Upper lobe of left lung (tissue), 6 donors: ENCODE measurements around the gene FAXC. TPM values are rescaled to one million over a fixed set of nuclear protein-coding genes. Genes with fewer than 3 reads are reported as not detected.

Experiments
- ATAC-seq, 2 donors: fragments of 200-7000 bp; cut with Tn5 transposase; one replicate each; pipeline ENCODE4 v1.9.1; 2022; ENCODE audit warnings: mild to moderate bottlenecking in 2 of 2, moderate library complexity in 2 of 2; ENCODE audit not compliant: low FRiP score in 2 of 2
- DNase-seq, 2 donors: peaks; one replicate each; pipeline ENCODE4 v3.0.0-alpha.2; 2019 to 2020
- H3K27ac ChIP-seq, 4 donors: fragments of 200-600 bp; sonication (generic); one replicate each; pipeline ENCODE4 v1.5.1; 2016 to 2019
- H3K27me3 ChIP-seq, 4 donors: fragments of 200-600 bp; sonication (generic); one replicate each; pipeline ENCODE4 v1.5.1; 2017 to 2019
- H3K36me3 ChIP-seq, 4 donors: fragments of 200-600 bp; sonication (generic); one replicate each; pipeline ENCODE4 v1.5.1; 2016 to 2019
- H3K4me1 ChIP-seq, 4 donors: fragments of 200-600 bp; sonication (generic); one replicate each; pipeline ENCODE4 v1.5.1; 2018 to 2019
- H3K4me3 ChIP-seq, 4 donors: fragments of 200-600 bp; sonication (generic); one replicate each; pipeline ENCODE4 v1.5.1; 2017 to 2019; ENCODE audit warnings: mild to moderate bottlenecking in 2 of 4, moderate library complexity in 1 of 4
- H3K9me3 ChIP-seq, 4 donors: fragments of 200-600 bp; sonication (generic); one replicate each; pipeline ENCODE4 v1.5.1; 2018 to 2019
- CTCF ChIP-seq, 6 experiments: fragments of 450-650 bp in 4 of 6; fragments of 200-600 bp in 2 of 6; sonication (generic) in 2 of 6; IDR thresholded peaks; one replicate each; pipeline ENCODE4 v1.5.1; 2016 to 2019; ENCODE audit warnings: antibody characterized with exemption in 6 of 6
- EP300 ChIP-seq, 4 donors: sonication (generic); formaldehyde crosslinking; IDR thresholded peaks; one replicate each; pipeline ENCODE4 v1.5.1; 2017; ENCODE audit warnings: antibody characterized with exemption in 4 of 4, control low read depth in 2 of 4
- POLR2A ChIP-seq, 4 donors: fragments of 450-650 bp; IDR thresholded peaks; one replicate each; pipeline ENCODE4 v1.5.1; 2016 to 2017; ENCODE audit warnings: antibody characterized with exemption in 4 of 4, mild to moderate bottlenecking in 2 of 4
- POLR2AphosphoS5 ChIP-seq, 2 donors: sonication (generic); formaldehyde crosslinking; IDR thresholded peaks; one replicate each; pipeline ENCODE4 v1.5.1; 2017; ENCODE audit warnings: antibody characterized with exemption in 2 of 2
- WGBS, 2 donors: methylation state at CpG; one replicate each; pipeline ENCODE4 v1.1.5; 2017 to 2018; 5-methylcytosine and 5-hydroxymethylcytosine counted together
- total RNA-seq, 6 donors: library from RNA; depleted of rRNA in 4 of 6; stranded (reverse); fragments of >200 nt in 4 of 6; gene quantifications; one replicate each; pipeline versions ENCODE4 v1.1.0 to v1.2.1, GENCODE V29; 2016 to 2021
- donor health status: DM: no; HTN: no; CAD: no; lungs with moderate emphysema.
- donor health status: DM: no; HTN: yes; CAD: no; lungs with severe emphysema.

Gene FAXC
- total RNA-seq, 6 donors from 2014 or later, result 2.2 to 12.1 (median 8.1) TPM

DNA sequence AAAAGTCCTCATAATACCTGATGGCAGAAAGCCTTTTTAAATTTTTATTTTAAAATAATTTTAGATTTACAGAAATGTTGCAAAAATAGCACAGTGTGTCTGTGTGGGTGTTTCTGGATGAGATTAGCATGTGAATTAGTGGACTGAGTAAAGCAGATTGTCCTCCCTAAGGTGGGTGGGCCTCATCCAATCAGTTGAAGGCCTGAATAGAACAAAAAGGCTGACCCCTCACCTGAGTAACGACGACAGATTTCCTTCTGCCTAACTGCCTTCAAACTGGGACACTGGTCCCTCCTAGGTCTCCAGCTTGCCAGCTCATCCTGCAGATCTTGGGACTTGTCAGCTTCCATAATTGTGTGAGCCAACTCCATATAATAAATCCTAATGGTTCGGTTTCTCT lies 54.2 kb downstream of the FAXC start:
- Histone ChIP-seq H3K27me3 (no peaks in the 10 kb centered on the region), H3K4me1 (no peaks in the 10 kb centered on the region), H3K27ac (no peak overlapping the region), H3K36me3 (no peaks in the 10 kb centered on the region), H3K9me3 (no peaks in the 10 kb centered on the region), H3K4me3 (no peak overlapping the region)
- ATAC-seq (no peak), DNase-seq (no peak)
- no peak for TF ChIP-seq POLR2A (IDR thresholded peaks at IDR 0.05)
- TF ChIP-seq POLR2AphosphoS5 (IDR thresholded peaks at IDR 0.05), result no peak
- TF ChIP-seq CTCF (IDR thresholded peaks at IDR 0.05), result no peak
- TF ChIP-seq EP300 (IDR thresholded peaks at IDR 0.05), result no peak
- WGBS, 2 donors, result 91 to 92% methylated on average over 3 of the region's 3 CpGs

- ATAC-seq (no peak), DNase-seq (no peak)
- H3K4me1 ChIP-seq, result no peaks in the 10 kb centered on the region
- no peak overlapping the region for H3K27ac ChIP-seq
- no peaks in the 10 kb centered on the region for H3K9me3 ChIP-seq
- 91 to 95% methylated on average over 6 of the region's 6 CpGs for WGBS, 2 donors
- no peaks in the 10 kb centered on the region for H3K27me3 ChIP-seq
- H3K36me3 ChIP-seq, result no peaks in the 10 kb centered on the region
- H3K4me3 ChIP-seq, result no peak overlapping the region
- TF ChIP-seq POLR2A (IDR thresholded peaks at IDR 0.05) (no peak), CTCF (IDR thresholded peaks at IDR 0.05) (no peak), EP300 (IDR thresholded peaks at IDR 0.05) (no peak), POLR2AphosphoS5 (IDR thresholded peaks at IDR 0.05) (no peak)
Measured at GRCh38 chr6:99294786-99295185, 54.7 kb downstream of the FAXC start.

DNA sequence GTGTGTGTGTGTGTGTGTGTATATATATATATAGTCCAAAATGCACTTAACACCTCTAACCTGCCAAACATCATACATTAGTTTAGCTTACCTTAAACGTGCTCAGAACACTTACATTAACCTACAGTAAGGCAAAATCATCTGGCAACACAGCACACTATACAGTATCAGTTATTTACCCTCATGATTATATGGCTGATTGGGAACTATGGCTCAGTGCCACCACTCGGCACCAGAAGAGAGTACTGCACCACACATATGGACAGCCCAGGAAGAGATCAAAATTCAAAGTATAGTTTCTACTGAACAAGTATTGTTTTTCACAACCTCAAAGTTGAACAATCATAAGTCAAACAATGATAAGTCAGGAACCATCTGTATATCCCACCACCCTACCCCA lies 59.8 kb downstream of the FAXC start:
- TF ChIP-seq CTCF (IDR thresholded peaks at IDR 0.05), result no peak
- no peak for TF ChIP-seq EP300 (IDR thresholded peaks at IDR 0.05)
- no peak for TF ChIP-seq POLR2A (IDR thresholded peaks at IDR 0.05)
- TF ChIP-seq POLR2AphosphoS5 (IDR thresholded peaks at IDR 0.05), result no peak
- DNase-seq (no peak), ATAC-seq (no peak)
- Histone ChIP-seq H3K9me3 (no peaks in the 10 kb centered on the region), H3K4me1 (no peaks in the 10 kb centered on the region), H3K36me3 (no peaks in the 10 kb centered on the region), H3K27me3 (no peaks in the 10 kb centered on the region), H3K27ac (no peak overlapping the region), H3K4me3 (no peak overlapping the region)
- WGBS, 2 donors, result 71 to 92% methylated on average over 2 of the region's 2 CpGs

DNA sequence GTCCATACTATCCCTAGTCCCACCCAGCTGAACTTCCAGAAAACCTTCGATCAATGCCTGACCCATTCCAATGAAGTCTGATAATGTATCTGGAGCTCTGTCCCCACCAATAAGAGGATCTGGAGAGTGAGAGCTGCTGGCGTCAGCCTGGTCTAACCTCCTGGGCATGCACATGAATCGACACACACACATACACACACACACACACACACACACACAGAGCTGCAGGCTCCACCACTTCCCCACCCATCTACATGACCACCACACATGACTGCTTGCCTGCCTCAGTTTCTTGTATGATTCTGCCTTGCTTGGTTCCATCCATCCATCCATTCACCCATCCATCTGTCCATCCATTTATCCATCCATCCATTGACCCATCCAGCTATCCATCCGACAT lies 60.8 kb downstream of the FAXC start:
- TF ChIP-seq POLR2A (IDR thresholded peaks at IDR 0.05), result no peak
- TF ChIP-seq POLR2AphosphoS5 (IDR thresholded peaks at IDR 0.05), result no peak
- no peak for TF ChIP-seq CTCF (IDR thresholded peaks at IDR 0.05)
- WGBS, 2 donors, result 79 to 88% methylated on average over 4 of the region's 4 CpGs
- Histone ChIP-seq H3K4me3 (no peak overlapping the region), H3K27ac (no peak overlapping the region), H3K9me3 (no peaks in the 10 kb centered on the region), H3K4me1 (no peaks in the 10 kb centered on the region), H3K36me3 (no peaks in the 10 kb centered on the region), H3K27me3 (no peaks in the 10 kb centered on the region)
- ATAC-seq, result no peak
- DNase-seq, result no peak

DNA sequence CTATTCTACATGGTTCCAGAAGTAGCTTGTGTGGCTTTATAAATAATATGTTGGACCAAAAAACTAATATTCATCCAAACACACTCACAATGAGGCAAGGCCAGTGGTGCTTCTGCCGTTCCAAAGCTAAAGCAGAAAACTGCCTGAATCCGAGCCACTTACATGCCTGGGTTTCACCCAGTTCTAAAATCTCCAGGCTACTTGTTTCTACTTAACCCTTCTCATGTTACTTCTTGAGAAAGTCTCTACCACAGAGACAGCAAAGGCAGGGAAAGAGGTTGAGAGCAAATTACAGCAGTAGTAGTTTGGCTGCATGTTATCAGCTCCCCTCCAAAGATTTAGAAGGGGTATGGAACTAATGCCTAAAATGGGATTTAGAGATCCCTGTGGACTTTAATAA lies 62.0 kb downstream of the FAXC start:
- DNase-seq, result no peak
- H3K36me3 ChIP-seq, result no peaks in the 10 kb centered on the region
- 67 to 68% methylated on average over 2 of the region's 2 CpGs for WGBS, 2 donors
- H3K27ac ChIP-seq, result no peak overlapping the region
- H3K4me3 ChIP-seq, result no peak overlapping the region
- H3K9me3 ChIP-seq, result no peaks in the 10 kb centered on the region
- TF ChIP-seq CTCF (IDR thresholded peaks at IDR 0.05), result no peak
- TF ChIP-seq EP300 (IDR thresholded peaks at IDR 0.05), result no peak
- no peak for TF ChIP-seq POLR2AphosphoS5 (IDR thresholded peaks at IDR 0.05)
- TF ChIP-seq POLR2A (IDR thresholded peaks at IDR 0.05), result no peak
- H3K4me1 ChIP-seq, result no peaks in the 10 kb centered on the region
- no peaks in the 10 kb centered on the region for H3K27me3 ChIP-seq
- no peak for ATAC-seq
